ENCODE data around the gene TMPO.
A peak's percentile ranks its signal among the peaks of the same experiment; 100 is the strongest.

Gene TMPO, protein sequence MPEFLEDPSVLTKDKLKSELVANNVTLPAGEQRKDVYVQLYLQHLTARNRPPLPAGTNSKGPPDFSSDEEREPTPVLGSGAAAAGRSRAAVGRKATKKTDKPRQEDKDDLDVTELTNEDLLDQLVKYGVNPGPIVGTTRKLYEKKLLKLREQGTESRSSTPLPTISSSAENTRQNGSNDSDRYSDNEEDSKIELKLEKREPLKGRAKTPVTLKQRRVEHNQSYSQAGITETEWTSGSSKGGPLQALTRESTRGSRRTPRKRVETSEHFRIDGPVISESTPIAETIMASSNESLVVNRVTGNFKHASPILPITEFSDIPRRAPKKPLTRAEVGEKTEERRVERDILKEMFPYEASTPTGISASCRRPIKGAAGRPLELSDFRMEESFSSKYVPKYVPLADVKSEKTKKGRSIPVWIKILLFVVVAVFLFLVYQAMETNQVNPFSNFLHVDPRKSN

DNA sequence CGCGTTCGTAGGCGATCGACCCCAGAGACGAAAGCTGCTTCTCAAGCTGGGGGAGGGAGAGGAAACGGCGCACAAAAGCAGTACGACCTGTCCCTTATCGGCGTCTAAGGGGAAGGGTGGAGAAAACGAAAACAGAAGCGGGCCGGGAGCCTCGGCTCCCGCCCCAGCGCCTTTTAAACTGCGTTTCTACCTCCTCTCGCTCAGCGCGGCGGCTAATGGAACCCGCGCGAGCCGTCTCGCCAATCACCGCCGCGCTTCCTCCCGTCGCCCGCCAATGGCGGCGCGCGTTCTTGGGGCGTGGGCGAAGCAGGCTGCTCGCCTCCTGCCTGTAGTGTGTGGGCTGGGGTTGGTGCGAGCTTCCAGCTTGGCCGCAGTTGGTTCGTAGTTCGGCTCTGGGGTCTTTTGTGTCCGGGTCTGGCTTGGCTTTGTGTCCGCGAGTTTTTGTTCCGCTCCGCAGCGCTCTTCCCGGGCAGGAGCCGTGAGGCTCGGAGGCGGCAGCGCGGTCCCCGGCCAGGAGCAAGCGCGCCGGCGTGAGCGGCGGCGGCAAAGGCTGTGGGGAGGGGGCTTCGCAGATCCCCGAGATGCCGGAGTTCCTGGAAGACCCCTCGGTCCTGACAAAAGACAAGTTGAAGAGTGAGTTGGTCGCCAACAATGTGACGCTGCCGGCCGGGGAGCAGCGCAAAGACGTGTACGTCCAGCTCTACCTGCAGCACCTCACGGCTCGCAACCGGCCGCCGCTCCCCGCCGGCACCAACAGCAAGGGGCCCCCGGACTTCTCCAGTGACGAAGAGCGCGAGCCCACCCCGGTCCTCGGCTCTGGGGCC, at the start of gene TMPO:
TSS of gene TMPO (plus strand) at position 304 of the 824 bp plus-strand sequence. CDS start at position 582, 278 bp downstream.
- H3K9ac ChIP-seq (ENCODE audit: low read length), result peak within 1 kb of the TSS; percentile 99
- peak within 1 kb of the TSS; percentile 97 for H3K4me3 ChIP-seq (ENCODE audit: low read length)
- H3K4me2 ChIP-seq (ENCODE audit: low read depth, low read length), result peak within 1 kb of the TSS; percentile 77
- no peaks in the 10 kb centered on the region for H3K9me2 ChIP-seq (replicated peaks; ENCODE audit: insufficient read depth, low read length)
- peaks cover 4% of the 10 kb centered on the region; the same call in 1 of the 2 replicates for H4K20me1 ChIP-seq (ENCODE audit: insufficient read depth, low read length)
- H3K79me2 ChIP-seq (ENCODE audit: low read length), result peaks cover 74% of the 10 kb centered on the region
- peak; percentile 96 for DNase-seq
- H3K27me3 ChIP-seq (replicated peaks; ENCODE audit: insufficient read depth, low read length), result no peaks in the 10 kb centered on the region
- peak within 1 kb of the TSS; percentile 95 for H3K27ac ChIP-seq (ENCODE audit: low read length)
- peak within 1 kb of the TSS; percentile 63 for H2AFZ ChIP-seq (ENCODE audit: low read length)
- peaks cover 28% of the 10 kb centered on the region for H3F3A ChIP-seq (ENCODE audit: insufficient read depth, low read length)
- H3K9me3 ChIP-seq (replicated peaks; ENCODE audit: insufficient read depth, low read length), result no peaks in the 10 kb centered on the region
- H3K4me1 ChIP-seq (ENCODE audit: low read length), result peaks cover 12% of the 10 kb centered on the region
- TF ChIP-seq, protein P1, sequence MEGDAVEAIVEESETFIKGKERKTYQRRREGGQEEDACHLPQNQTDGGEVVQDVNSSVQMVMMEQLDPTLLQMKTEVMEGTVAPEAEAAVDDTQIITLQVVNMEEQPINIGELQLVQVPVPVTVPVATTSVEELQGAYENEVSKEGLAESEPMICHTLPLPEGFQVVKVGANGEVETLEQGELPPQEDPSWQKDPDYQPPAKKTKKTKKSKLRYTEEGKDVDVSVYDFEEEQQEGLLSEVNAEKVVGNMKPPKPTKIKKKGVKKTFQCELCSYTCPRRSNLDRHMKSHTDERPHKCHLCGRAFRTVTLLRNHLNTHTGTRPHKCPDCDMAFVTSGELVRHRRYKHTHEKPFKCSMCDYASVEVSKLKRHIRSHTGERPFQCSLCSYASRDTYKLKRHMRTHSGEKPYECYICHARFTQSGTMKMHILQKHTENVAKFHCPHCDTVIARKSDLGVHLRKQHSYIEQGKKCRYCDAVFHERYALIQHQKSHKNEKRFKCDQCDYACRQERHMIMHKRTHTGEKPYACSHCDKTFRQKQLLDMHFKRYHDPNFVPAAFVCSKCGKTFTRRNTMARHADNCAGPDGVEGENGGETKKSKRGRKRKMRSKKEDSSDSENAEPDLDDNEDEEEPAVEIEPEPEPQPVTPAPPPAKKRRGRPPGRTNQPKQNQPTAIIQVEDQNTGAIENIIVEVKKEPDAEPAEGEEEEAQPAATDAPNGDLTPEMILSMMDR (IDR thresholded peaks at IDR 0.05; ENCODE audit: low read length), result no peak
- TF ChIP-seq EZH2phosphoT487 (IDR thresholded peaks at IDR 0.05; ENCODE audit: low read length), result no peak
- TF ChIP-seq EZH2 (optimal IDR thresholded peaks at IDR 0.05; ENCODE audit: low read depth, low read length), result no peak
- peaks cover 3% of the 10 kb centered on the region; the same call in 1 of the 2 replicates for H3K36me3 ChIP-seq (replicated peaks; ENCODE audit: insufficient read depth, low read length)

DNA sequence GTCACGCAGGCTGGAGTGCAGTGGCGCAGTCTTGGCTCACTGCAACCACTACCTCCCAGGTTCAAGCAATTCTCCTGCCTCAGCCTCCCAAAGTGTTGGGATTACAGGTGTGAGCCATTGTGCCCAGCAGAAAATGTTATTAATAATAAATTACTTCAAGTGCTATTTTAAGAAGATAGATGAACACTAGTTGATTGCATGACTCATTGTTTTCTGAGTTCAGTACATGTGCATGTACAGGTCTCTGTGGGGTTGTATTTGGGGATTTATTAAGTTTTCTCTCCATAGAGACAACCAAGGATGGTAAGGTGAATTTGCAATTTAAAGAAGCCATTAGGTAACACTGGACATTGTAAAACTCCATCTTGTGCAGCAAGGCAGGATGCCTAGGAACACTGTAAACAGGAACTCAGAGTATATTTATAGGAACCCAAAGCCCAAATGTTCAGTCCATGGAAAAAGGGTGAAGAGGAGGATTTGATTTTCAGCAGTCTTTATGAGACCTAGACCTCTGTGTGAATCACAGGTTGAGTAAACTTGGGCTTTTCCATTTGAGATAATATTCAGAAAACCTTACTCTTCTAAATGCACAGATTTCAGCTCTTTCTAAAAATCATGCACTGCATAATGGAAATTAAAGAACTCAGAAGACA, 49.3 kb upstream of the TMPO start:
- no peak overlapping the region for H3K27ac ChIP-seq (ENCODE audit: low read length)
- H3K4me3 ChIP-seq (ENCODE audit: low read length), result no peak overlapping the region
- no peak overlapping the region for H2AFZ ChIP-seq (ENCODE audit: low read length)
- H3K36me3 ChIP-seq (replicated peaks; ENCODE audit: insufficient read depth, low read length), result no peaks in the 10 kb centered on the region
- H4K20me1 ChIP-seq (ENCODE audit: insufficient read depth, low read length), result no peaks in the 10 kb centered on the region
- H3F3A ChIP-seq (ENCODE audit: insufficient read depth, low read length), result no peaks in the 10 kb centered on the region
- TF ChIP-seq EZH2phosphoT487 (IDR thresholded peaks at IDR 0.05; ENCODE audit: low read length) (no peak), EZH2 (optimal IDR thresholded peaks at IDR 0.05; ENCODE audit: low read depth, low read length) (no peak)
- TF ChIP-seq, protein P1 (IDR thresholded peaks at IDR 0.05; ENCODE audit: low read length), result no peak
- H3K9me3 ChIP-seq (replicated peaks; ENCODE audit: insufficient read depth, low read length), result no peaks in the 10 kb centered on the region
- no peaks in the 10 kb centered on the region for H3K4me1 ChIP-seq (ENCODE audit: low read length)
- no peak overlapping the region for H3K4me2 ChIP-seq (ENCODE audit: low read depth, low read length)
- H3K9me2 ChIP-seq (replicated peaks; ENCODE audit: insufficient read depth, low read length), result no peaks in the 10 kb centered on the region
- DNase-seq, result no peak
- H3K79me2 ChIP-seq (ENCODE audit: low read length), result no peaks in the 10 kb centered on the region
- no peaks in the 10 kb centered on the region for H3K27me3 ChIP-seq (replicated peaks; ENCODE audit: insufficient read depth, low read length)
- H3K9ac ChIP-seq (ENCODE audit: low read length), result no peak overlapping the region

DNA sequence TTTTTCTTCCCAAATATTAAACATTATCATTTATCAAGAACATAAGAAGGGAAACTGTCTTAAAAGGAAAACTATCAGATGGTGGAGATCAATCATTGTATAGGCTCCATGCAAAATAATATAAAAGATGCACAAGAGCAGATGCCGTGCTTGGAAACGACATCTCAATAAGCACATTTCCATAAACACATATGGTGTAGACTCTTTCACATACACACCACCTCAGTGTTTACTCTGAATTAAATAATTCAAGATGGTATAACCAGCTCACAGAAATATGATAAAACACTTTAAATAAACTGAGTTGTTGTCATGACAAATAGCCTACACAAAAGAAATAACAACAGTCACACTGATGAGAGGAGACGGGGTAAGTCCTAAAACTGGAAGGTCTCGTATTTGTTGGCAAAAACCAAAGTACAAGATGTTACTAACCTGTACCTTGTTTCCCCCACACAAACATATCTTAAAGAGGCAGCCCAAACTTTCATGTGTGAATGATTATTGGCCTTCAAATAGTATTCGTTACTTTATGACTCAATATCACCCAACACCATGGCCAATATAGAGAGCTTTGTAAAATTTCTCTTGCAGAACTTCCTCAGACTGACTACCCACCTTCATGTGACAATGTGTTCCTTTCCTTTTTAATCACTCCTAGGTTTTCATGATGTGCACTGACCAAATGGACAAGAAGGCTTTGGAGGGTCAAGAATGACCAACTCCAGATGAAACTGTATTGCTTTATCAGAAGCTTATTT, 48.6 kb upstream of the TMPO start:
- H3K9me2 ChIP-seq (replicated peaks; ENCODE audit: insufficient read depth, low read length), result no peaks in the 10 kb centered on the region
- H3K79me2 ChIP-seq (ENCODE audit: low read length), result no peaks in the 10 kb centered on the region
- H2AFZ ChIP-seq (ENCODE audit: low read length), result no peak overlapping the region
- no peak overlapping the region for H3K9ac ChIP-seq (ENCODE audit: low read length)
- H3K9me3 ChIP-seq (replicated peaks; ENCODE audit: insufficient read depth, low read length), result no peaks in the 10 kb centered on the region
- DNase-seq, result no peak
- H3K36me3 ChIP-seq (replicated peaks; ENCODE audit: insufficient read depth, low read length), result no peaks in the 10 kb centered on the region
- TF ChIP-seq, protein P1 (IDR thresholded peaks at IDR 0.05; ENCODE audit: low read length), result no peak
- no peak for TF ChIP-seq EZH2phosphoT487 (IDR thresholded peaks at IDR 0.05; ENCODE audit: low read length)
- TF ChIP-seq EZH2 (optimal IDR thresholded peaks at IDR 0.05; ENCODE audit: low read depth, low read length), result no peak
- H3K27me3 ChIP-seq (replicated peaks; ENCODE audit: insufficient read depth, low read length), result no peaks in the 10 kb centered on the region
- no peaks in the 10 kb centered on the region for H3K4me1 ChIP-seq (ENCODE audit: low read length)
- H3F3A ChIP-seq (ENCODE audit: insufficient read depth, low read length), result no peaks in the 10 kb centered on the region
- H3K4me3 ChIP-seq (ENCODE audit: low read length), result no peak overlapping the region
- H4K20me1 ChIP-seq (ENCODE audit: insufficient read depth, low read length), result no peaks in the 10 kb centered on the region
- H3K27ac ChIP-seq (ENCODE audit: low read length), result no peak overlapping the region
- no peak overlapping the region for H3K4me2 ChIP-seq (ENCODE audit: low read depth, low read length)
